ENCODE data around the gene ATP5ME. TPM values are rescaled to one million over a fixed set of nuclear protein-coding genes. Genes with fewer than 3 reads are reported as not detected.

ATP5ME gene
- 100 to 1,000 TPM; 260 to 261 TPM for total RNA-seq

- ChIA-PET CTCF (interaction anchor here (0.5 to 3.4 kb wide), 6 partner anchors 10 to 437 kb away, joined by 3 to 17 read pairs (median 6); no protein-coding TSS in a partner anchor), POLR2A (interaction anchor here (0.6 to 2.1 kb wide), 8 partner anchors 9 to 621 kb away, joined by 3 to 10 read pairs (median 4); no protein-coding TSS in a partner anchor)
These were observed at the start of gene ATP5ME, which contains the start of gene MYL5 for GRCh38 chr4:674172-675035. ATP5ME (minus strand) TSS chr4:674276; CDS start chr4:674247, 29 bp downstream. MYL5 (plus strand) TSS chr4:674542; CDS start chr4:678027, 3,485 bp downstream.

GRCh38 chr4:722851-723360 is 48.8 kb upstream of the ATP5ME start:
- CTCF ChIA-PET, result no interaction called here
- POLR2A ChIA-PET, result no interaction called here

- ChIA-PET POLR2A (no interaction called here), CTCF (no interaction called here)
These were observed 48.2 kb upstream of the ATP5ME start for GRCh38 chr4:722169-722725.

- ChIA-PET POLR2A (no interaction called here), CTCF (no interaction called here)
These were observed 47.4 kb upstream of the ATP5ME start for GRCh38 chr4:721261-722168.

- POLR2A ChIA-PET, result no interaction called here
- CTCF ChIA-PET, result interaction anchor here (2.0 kb wide), 1 partner anchor 22 kb away, joined by 7 read pairs; no protein-coding TSS in a partner anchor
These were observed 46.2 kb upstream of the ATP5ME start for GRCh38 chr4:720111-720860.

GRCh38 chr4:718460-718859 is 44.4 kb upstream of the ATP5ME start:
- POLR2A ChIA-PET, result no interaction called here

GRCh38 chr4:717601-718320 is 43.7 kb upstream of the ATP5ME start:
- CTCF ChIA-PET, result interaction anchor here (2.0 kb wide), 1 partner anchor 25 kb away, joined by 7 read pairs; no protein-coding TSS in a partner anchor
- POLR2A ChIA-PET, result no interaction called here

More at GRCh38 chr4:718460-718859, 44.4 kb upstream of the ATP5ME start:
- CTCF ChIA-PET, result interaction anchor here (2.0 kb wide), 1 partner anchor 24 kb away, joined by 7 read pairs; no protein-coding TSS in a partner anchor

- CTCF ChIA-PET, result no interaction called here
These were observed 40.0 kb upstream of the ATP5ME start for GRCh38 chr4:714087-714486.

GRCh38 chr4:712916-713632 is 39.0 kb upstream of the ATP5ME start:
- CTCF ChIA-PET, result interaction anchor here (0.6 kb wide), 1 partner anchor 178 kb away, joined by 3 read pairs; no protein-coding TSS in a partner anchor

More at GRCh38 chr4:714087-714486, 40.0 kb upstream of the ATP5ME start:
- POLR2A ChIA-PET, result no interaction called here

GRCh38 chr4:712093-712492 is 38.0 kb upstream of the ATP5ME start:
- ChIA-PET CTCF (interaction anchor here (0.6 kb wide), 1 partner anchor 179 kb away, joined by 3 read pairs; no protein-coding TSS in a partner anchor), POLR2A (no interaction called here)

More at GRCh38 chr4:712916-713632, 39.0 kb upstream of the ATP5ME start:
- POLR2A ChIA-PET, result no interaction called here

GRCh38 chr4:710916-711315 is 36.8 kb upstream of the ATP5ME start:
- ChIA-PET POLR2A (no interaction called here), CTCF (no interaction called here)

GRCh38 chr4:710116-710515 is 36.0 kb upstream of the ATP5ME start:
- ChIA-PET POLR2A (no interaction called here), CTCF (interaction anchor here (0.9 kb wide), 1 partner anchor 107 kb away, joined by 4 read pairs; no protein-coding TSS in a partner anchor)

- CTCF ChIA-PET, result interaction anchor here (0.9 kb wide), 1 partner anchor 107 kb away, joined by 4 read pairs; no protein-coding TSS in a partner anchor
- POLR2A ChIA-PET, result no interaction called here
These were observed 35.3 kb upstream of the ATP5ME start for GRCh38 chr4:709348-709747.

- POLR2A ChIA-PET, result no interaction called here
- CTCF ChIA-PET, result no interaction called here
These were observed 34.5 kb upstream of the ATP5ME start for GRCh38 chr4:708631-708933.

GRCh38 chr4:707929-708630 is 34.0 kb upstream of the ATP5ME start:
- POLR2A ChIA-PET, result no interaction called here
- CTCF ChIA-PET, result no interaction called here

GRCh38 chr4:706834-707598 is 32.9 kb upstream of the ATP5ME start:
- POLR2A ChIA-PET, result no interaction called here

More at GRCh38 chr4:706834-707598, 32.9 kb upstream of the ATP5ME start:
- CTCF ChIA-PET, result no interaction called here

Measured in activated CD8-positive, alpha-beta memory T cell treated with anti-CD3 and anti-CD28 coated beads for 36 hours (primary cell).